RWPE2 (cell line): ENCODE data around the gene ZSCAN29.

Experiments used
- ATAC-seq: fragments of 200-7000 bp; cut with Tn5 transposase; 3 replicates; pipeline ENCODE4 v1.9.1; 2021; ENCODE audit warnings: low read depth
- DNase-seq: peaks from one replicate; pipeline ENCODE4 v3.0.0-alpha.2; 2020; ENCODE audit warnings: low spot score
- H3K27ac ChIP-seq: fragments of 450-650 bp; 2 replicates; pipeline ENCODE4 v1.5.1; 2017; ENCODE audit warnings: mild to moderate bottlenecking; ENCODE audit not compliant: poor library complexity, severe bottlenecking
- H3K27me3 ChIP-seq: fragments of 250-450 bp; sonication (Bioruptor Pico); 2 replicates; pipeline ENCODE4 v1.5.1; 2021; ENCODE audit warnings: mild to moderate bottlenecking, moderate library complexity; ENCODE audit not compliant: insufficient read depth, poor library complexity, severe bottlenecking
- H3K36me3 ChIP-seq: fragments of 250-450 bp; sonication (Bioruptor Pico); 2 replicates; pipeline ENCODE4 v1.5.1; 2020; ENCODE audit warnings: low read depth, mild to moderate bottlenecking, moderate library complexity
- H3K4me1 ChIP-seq: fragments of 250-450 bp; sonication (Bioruptor Pico); 2 replicates; pipeline ENCODE4 v1.5.1; 2021; ENCODE audit warnings: mild to moderate bottlenecking, moderate library complexity; ENCODE audit not compliant: insufficient read depth, poor library complexity, severe bottlenecking
- H3K4me3 ChIP-seq: fragments of 250-450 bp; sonication (Bioruptor Pico); 2 replicates; pipeline ENCODE4 v1.5.1; 2021; ENCODE audit warnings: mild to moderate bottlenecking, moderate library complexity; ENCODE audit not compliant: severe bottlenecking
- H3K9me3 ChIP-seq: fragments of 250-450 bp; sonication (Bioruptor Pico); 2 replicates; pipeline ENCODE4 v1.5.1; 2021; ENCODE audit warnings: mild to moderate bottlenecking, moderate library complexity; ENCODE audit not compliant: severe bottlenecking
- CTCF ChIP-seq: fragments of 450-650 bp; IDR thresholded peaks from one replicate; pipeline ENCODE4 v1.5.1; 2017; ENCODE audit warnings: mild to moderate bottlenecking, moderate library complexity; ENCODE audit not compliant: poor library complexity, severe bottlenecking

Gene ZSCAN29

DNA sequence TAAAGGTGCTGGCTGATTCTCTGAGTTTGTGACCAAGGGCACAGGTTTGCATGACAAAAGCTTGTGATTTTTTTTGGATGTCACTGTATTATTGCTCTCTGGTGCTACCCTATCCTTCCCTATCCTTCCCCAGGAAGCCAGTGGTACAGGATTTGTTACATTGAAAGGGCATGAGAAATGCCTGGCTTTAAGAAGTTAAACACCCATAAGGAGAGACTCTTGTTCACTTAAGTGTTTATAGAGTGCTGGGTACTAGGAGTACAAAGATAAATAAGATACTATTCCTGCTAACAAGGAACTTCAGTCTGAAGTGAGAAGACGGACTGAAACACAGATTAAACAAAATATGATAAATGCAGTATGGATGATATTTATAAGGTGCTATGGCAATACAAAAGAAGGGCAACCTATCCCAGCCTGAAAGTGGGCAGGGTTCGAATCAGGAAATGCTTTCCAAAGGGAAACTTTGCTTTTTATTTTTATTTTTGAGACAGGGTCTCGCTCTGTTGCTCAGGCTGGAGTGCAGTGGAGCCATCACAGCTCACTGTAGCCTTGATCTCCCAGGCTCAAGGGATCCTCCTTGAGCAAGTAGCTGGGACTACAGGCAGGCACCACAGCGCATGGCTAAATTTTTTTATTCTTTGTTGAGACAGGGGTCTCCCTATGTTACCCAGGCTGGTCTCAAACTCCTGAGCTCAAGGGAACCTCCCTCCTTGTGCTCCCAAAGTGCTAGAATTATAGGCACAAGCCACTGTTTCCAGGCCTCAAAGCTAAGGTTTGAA is 51.7 kb downstream of the ZSCAN29 start:
- no peak overlapping the region for H3K4me3 ChIP-seq
- no peaks in the 10 kb centered on the region for H3K36me3 ChIP-seq
- no peaks in the 10 kb centered on the region for H3K4me1 ChIP-seq
- DNase-seq = no peak
- no peak overlapping the region for H3K27ac ChIP-seq
- H3K9me3 ChIP-seq = no peaks in the 10 kb centered on the region
- ATAC-seq = no peak
- H3K27me3 ChIP-seq = no peaks in the 10 kb centered on the region
- no peak for TF ChIP-seq CTCF

DNA sequence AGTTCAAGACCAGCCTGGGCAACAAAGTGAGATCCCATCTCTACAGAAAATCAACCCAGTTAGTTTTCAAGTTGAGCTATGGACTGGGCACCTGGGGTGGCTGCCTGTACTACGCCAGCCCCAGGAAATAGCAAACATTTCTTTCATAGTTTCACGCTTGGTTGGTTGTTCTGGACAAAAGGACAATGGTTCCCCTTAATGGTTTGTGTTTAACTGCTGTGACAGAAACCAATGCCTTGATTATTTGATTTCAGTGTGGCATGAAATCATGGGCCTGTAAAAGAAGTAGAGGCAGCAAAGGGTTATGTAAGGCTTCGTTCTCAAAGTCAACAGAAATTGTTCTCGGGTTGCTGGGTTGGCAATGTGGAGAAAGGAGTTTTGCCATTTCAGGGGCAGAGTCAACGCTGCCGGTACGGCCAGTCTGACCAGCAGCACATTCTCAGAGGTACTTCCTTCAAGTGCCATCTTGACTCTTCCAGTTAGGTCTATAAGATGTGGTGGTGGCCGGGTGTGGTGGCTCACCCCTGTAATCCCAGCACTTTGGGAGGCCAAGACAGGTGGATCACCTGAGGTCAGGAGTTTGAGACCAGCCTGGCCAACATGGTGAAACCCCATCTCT is 53.2 kb downstream of the ZSCAN29 start:
- no peak for ATAC-seq
- Histone ChIP-seq H3K27ac (no peak overlapping the region), H3K4me3 (no peak overlapping the region), H3K4me1 (no peaks in the 10 kb centered on the region), H3K9me3 (no peaks in the 10 kb centered on the region), H3K27me3 (no peaks in the 10 kb centered on the region), H3K36me3 (no peaks in the 10 kb centered on the region)
- TF ChIP-seq CTCF = no peak
- DNase-seq = no peak

DNA sequence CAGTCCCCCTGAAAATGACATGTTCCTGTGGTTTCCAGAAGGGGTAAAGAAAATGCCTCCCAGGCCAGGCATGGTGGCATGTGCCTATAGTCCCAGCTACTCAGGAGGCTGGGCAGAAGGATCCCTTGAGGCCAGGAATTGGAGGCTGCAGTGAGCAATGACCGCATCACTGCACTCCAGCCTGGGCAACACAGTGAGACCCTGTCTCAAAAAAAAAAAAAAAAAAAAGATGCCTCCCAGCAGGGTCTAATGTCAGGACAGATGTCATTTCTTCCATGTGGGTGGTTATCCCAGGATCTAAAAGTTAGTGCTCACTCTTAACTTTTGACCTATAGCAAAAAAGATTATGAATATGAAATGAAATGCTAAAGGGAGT is 53.9 kb downstream of the ZSCAN29 start:
- Histone ChIP-seq H3K4me1 (no peaks in the 10 kb centered on the region), H3K36me3 (no peaks in the 10 kb centered on the region), H3K4me3 (no peak overlapping the region), H3K27me3 (no peaks in the 10 kb centered on the region), H3K27ac (no peak overlapping the region), H3K9me3 (no peaks in the 10 kb centered on the region)
- TF ChIP-seq CTCF = no peak
- no peak for ATAC-seq
- DNase-seq = no peak

GRCh38 chr15:43316016-43316970 is 54.5 kb downstream of the ZSCAN29 start:
- Histone ChIP-seq H3K9me3 (no peaks in the 10 kb centered on the region), H3K4me3 (no peak overlapping the region), H3K27me3 (no peaks in the 10 kb centered on the region), H3K27ac (no peak overlapping the region), H3K36me3 (no peaks in the 10 kb centered on the region), H3K4me1 (no peaks in the 10 kb centered on the region)
- ATAC-seq = no peak
- DNase-seq = no peak
- no peak for TF ChIP-seq CTCF
